Measurements from ENCODE around the gene PPP1R15B.

The PPP1R15B gene

DNA sequence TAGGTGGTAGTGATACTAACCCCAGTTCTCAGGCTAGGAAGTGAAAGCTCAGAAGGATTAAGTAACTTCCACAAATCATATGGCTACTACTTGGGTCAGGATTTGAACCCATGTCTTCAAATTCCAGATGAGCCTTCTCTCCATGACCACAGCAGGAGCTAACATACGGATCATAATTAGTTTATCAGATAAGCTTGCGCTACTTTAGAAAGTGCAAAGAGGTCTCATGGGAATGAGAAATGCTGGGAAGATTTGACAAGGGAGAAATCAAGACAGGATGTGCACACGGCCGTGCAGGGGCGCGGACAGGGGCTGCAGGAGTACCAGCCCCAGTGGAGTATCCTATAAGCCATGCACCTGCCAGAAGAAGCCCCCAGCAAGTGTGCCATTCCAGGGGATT lies 57.0 kb downstream of the PPP1R15B start:
- H3K36me3 ChIP-seq (ENCODE audit: insufficient read depth, insufficient read length, low read length) = no peaks in the 10 kb centered on the region
- DNase-seq (ENCODE audit: low read depth, low spot score) = no peak
- H3K9me3 ChIP-seq (ENCODE audit: insufficient read depth, low read length) = no peaks in the 10 kb centered on the region
- H3K4me1 ChIP-seq (ENCODE audit: insufficient read depth, insufficient read length) = peaks cover 24% of the 10 kb centered on the region
- H3K27me3 ChIP-seq (ENCODE audit: insufficient read depth, insufficient read length) = no peaks in the 10 kb centered on the region
- no peak overlapping the region for H3K4me3 ChIP-seq (ENCODE audit: insufficient read length, low read depth)
- no peak overlapping the region for H3K9ac ChIP-seq (ENCODE audit: insufficient read length, low read depth)
- TF ChIP-seq SUZ12 (IDR thresholded peaks at IDR 0.05; ENCODE audit: extremely low read depth, insufficient read depth, insufficient read length) = no peak
- TF ChIP-seq ZNF274 (IDR thresholded peaks at IDR 0.05; ENCODE audit: low read depth, low read length) = no peak
- TF ChIP-seq YY1 (IDR thresholded peaks at IDR 0.05; ENCODE audit: insufficient read depth, insufficient read length) = no peak

All from NT2/D1 (cell line).